C1 segment of cervical spinal cord (tissue), 14 donors: Measurements from ENCODE around the gene RASL12.
"Not testable (repeated sequence)": the region's sequence is repeated elsewhere in the genome, so short reads cannot be mapped to it uniquely, and the experiment has no call there.

ENCODE experiments used
- DNase-seq, 14 donors: peaks; one replicate each; lab custom pipeline; 2025; lab: John Stamatoyannopoulos, UW

RASL12 gene

GRCh38 chr15:65057549-65057940, 10.2 kb downstream of the RASL12 start:
- no peak for DNase-seq

DNA sequence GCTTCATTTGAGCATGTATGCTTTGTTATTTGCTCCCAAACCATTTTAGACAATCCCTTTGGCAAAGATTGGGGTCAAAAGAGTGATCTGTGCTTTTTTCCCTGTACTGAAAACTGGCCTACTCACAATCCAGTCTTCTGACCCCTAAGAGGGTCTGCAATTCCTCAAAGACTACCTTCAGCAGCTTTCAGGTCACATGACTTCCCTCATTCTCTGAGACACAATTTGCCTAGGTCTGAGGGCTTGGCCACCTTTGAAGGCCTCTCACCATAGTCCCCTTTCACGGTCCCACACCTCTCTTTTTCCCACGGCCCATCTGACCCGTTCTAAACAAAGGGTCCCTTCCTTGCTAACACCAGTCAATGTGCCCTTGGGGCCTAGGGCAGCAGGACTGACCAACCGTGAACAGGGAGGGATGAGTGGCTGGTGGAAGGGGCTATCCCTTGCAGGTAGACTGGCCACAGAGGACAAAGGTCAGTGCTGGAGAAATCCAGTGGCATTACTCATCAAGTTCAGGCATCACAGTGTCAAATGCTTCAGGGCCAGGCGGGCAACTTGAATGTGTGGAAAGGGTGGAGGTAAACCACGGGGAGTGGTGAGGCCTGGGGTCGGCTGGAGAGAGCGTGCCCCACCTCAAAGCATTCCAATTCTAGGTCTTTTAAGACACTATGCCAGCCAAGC, 10.8 kb downstream of the RASL12 start:
- DNase-seq, result no peak

DNA sequence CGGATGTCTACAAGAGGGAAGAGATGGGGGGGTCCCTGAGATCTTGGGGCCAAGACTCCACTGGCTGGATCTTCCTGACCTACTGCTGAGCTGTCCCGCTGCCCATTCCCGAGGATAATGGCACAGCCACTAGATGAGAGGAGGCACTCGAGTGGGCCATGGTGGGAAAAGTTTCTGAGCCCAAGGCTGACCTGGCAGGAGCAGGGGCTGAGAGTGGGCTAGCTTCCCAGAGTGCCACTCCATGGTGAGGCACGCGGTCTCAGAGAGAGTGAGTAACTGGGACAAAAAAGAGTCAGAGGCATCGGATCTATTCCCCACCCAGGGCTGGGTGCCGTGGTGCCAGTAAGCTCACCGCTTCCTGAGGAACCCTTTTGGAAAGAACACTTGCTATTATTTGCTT, 11.7 kb downstream of the RASL12 start:
- DNase-seq, result peak in 5 of 14 donors; percentile 18 to 62 (median 37)

DNA sequence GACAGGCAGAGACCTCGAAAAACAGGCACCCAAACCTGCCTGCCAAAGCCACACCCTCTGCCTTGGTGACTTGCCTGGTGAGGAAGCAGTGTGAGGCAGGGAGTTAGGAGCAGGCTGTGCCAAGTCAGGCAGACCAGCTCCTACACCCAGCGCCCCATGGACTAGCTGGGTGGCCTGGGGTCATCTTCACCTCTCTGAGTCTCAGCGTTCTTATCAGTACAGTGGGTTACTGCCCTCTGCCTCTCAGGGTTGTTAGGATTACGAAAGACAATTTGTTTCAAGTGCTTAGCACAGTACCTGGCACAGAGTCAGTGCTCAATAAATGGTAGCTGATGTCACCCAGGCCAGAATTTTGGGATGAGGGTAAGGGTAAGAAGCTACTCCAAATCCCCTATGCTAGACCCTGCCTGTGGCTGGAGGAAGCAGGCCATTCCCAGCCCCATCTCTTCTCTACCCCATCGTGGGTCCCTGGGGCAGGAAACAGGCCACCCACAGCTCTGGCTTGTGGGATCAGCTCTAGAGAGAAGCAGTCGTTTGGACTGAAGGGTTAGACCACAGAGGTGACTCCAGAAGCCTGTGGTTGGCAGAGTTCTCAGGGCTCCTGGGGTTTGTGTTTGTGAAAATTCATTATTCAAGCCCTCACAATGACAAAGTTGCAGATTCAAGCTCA, 12.5 kb downstream of the RASL12 start:
- no peak for DNase-seq

- DNase-seq, result peak in 13 of 14 donors; percentile 31 to 75 (median 58)
Measured at GRCh38 chr15:65054333-65055200, 13.2 kb downstream of the RASL12 start.

DNA sequence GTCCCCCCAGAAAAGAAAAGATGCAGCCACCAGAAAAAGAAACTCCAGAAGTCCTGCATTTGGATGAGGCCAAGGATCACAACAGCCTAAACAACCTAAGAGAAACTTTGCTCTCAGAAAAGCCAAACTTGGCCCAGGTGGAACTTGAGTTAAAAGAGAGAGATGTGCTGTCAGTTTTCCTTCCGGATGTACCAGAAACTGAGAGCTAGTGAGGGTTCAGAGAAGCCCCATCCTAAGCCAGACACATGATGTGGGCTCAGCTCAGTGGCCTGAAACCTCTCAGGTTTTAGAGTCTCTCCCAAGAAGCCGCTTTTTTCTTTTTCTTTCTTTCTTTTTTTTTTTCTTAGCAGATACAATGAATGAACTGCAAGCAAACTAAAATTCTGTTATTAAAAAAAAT, 14.8 kb downstream of the RASL12 start:
- DNase-seq, result no peak

DNA sequence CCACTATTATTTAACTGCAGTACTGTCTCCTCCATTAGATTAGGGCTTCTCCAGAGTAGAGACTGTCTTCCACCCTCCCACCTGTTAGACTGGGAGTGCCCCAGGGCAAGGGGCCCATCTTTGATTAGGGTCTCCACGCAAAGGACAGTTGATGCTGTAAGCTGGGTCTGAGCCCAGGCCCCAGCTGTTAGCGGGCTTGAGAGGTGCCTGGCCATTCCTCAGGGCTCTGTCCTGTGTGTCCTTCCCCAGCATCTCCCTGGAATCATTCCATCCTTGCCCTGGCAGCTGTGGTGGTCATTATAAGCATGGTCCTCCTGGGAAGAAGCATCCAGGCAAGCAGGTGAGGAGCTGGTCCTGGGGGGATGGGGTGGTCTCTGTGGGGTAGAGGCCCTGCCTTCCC, 16.5 kb downstream of the RASL12 start:
- no peak for DNase-seq

DNA sequence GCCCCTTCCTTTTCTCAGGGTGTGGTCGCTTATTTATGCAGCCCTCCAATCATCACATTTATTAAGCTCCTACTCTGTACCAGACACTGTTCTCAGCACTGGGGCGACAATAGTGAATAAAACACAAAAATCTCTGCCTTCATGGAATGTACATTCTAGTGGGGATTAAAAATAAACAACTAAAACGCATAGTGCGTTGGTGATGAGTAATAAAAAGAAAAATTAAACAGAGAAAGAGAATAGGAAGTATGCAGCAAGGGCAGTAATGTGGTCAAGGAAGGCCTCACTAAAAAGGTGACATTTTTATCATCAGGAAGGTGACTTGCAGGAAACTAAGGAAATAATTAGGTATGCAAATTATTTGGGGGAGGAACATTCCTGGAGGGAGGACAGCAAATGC, 17.5 kb downstream of the RASL12 start:
- no peak for DNase-seq

DNA sequence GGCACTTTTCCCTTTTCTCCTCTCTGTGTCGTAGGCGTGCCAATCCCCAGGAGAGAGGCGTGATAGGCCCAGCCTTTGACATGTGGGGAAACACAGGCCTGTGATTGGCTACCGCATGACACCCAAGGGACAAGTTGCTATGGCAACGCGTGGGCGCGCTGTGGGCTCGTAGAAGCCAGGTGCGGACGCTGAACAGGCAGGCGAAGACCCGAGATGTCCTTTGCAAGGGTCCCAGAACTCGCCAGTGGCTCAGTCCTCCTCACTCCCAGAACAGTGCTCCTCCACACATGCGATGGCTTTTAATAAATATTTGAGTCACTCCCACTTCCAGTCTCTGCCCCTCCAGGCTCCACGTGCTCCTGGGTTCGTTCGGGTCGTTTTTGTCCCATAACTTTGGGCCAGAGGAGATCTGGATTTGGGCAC, 18.4 kb downstream of the RASL12 start:
- DNase-seq, result peak in 12 of 14 donors; percentile 37 to 85 (median 76)

- DNase-seq, result no peak
Measured at GRCh38 chr15:65048241-65048640, 19.6 kb downstream of the RASL12 start.

GRCh38 chr15:65044724-65045481, 22.9 kb downstream of the RASL12 start, which contains the start of gene SLC51B:
Gene SLC51B, plus strand, starts transcription at chr15:65045387. Its CDS starts 4,618 bp downstream, at chr15:65050005.
- no peak for DNase-seq

DNA sequence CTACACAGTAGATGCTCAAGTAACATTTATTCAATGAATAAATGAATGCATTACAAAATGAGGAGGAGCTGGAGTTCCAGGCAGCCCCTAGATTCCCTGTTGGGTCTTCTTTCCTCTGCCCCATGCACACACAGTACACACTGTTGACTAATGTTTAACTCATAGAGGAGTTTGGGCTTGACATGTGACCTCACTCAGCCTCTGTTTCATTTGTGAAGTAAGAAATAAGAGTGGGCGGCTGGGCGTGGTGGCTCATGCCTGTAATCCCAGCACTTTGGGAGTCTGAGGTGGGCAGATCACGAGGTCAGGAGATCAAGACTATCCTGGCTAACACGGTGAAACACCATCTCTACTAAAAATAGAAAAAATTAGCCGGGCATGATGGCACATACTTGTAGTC, 23.6 kb downstream of the RASL12 start:
- not testable (repeated sequence) for DNase-seq

DNA sequence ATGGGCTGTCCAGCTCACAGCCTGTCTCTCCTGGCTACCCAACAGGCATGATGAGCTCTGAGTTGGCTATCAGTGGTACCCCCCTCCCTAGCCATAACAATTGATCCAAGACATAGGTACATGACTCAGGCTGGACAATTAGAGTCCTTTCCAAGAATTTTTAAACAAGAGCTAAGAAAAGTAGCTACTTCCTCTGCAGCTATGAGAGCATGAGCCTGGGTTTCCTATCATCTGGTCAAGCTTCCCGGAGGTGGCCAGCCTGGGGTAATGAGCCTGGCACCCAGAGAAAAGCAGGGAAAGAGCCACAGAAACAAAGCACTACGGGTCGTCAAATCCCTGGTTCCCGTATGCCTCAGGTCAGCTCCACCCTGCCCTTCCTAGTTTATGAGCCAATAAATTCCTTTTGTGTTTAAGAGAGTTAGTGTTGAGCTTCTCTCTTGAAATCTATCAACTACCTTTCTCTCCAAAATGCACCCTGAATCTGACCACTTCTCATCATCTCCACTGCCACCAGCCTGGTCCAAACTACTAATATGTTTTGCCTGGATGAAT, 24.9 kb downstream of the RASL12 start:
- no peak for DNase-seq

GRCh38 chr15:65041787-65042186, 26.0 kb downstream of the RASL12 start:
- DNase-seq, result no peak

DNA sequence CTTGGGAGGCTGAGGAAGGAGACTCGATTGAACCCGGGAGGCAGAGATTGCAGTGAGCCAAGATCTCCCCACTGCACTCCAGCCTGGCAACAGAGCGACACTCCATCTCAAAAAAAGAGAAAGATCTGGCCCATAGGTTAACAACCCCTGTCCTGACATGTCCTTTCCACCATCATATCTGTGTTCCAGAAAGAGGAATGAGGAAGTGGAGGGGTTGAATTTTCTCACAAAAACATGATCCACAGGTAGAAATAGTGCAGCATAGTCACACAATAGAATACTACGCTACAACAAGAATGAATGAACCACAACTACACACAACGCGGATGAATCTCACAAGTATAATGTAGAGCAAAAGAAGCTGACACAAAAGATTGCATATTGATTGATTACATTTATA, 27.3 kb downstream of the RASL12 start:
- DNase-seq, result no peak

GRCh38 chr15:65038836-65039235, 29.0 kb downstream of the RASL12 start:
- DNase-seq, result no peak

GRCh38 chr15:65038428-65038827, 29.4 kb downstream of the RASL12 start:
- DNase-seq, result no peak

- no peak for DNase-seq
Measured at GRCh38 chr15:65037309-65037708, 30.5 kb downstream of the RASL12 start.

DNA sequence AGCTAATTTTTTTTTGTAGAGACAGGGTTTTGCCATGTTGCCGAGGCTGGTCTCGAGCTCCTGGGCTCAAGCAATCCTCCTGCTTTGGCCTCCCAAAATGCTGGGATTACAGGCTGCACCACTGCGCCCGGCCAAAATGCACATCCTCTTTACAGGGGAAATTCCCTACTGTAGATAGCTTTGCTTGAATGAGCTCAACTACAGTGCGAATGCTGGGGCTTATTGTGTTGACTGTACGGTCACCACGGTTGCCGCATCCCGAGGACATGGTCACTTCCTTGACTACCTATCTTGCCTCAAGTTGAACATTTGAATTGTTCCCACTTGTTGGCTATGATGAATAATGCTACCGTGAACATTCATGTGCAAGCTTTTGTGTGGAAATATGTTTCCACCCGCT, 33.1 kb downstream of the RASL12 start:
- no peak for DNase-seq

- peak in 2 of 14 donors; percentile 4 to 5 for DNase-seq
Measured at GRCh38 chr15:65033659-65034269, 34.0 kb downstream of the RASL12 start.
